ENCODE measurements around the gene EPO. TPM values are rescaled to one million over a fixed set of nuclear protein-coding genes. Genes with fewer than 3 reads are reported as not detected.

EPO gene
- total RNA-seq, 2 experiments from 2014 or later, result not detected

DNA sequence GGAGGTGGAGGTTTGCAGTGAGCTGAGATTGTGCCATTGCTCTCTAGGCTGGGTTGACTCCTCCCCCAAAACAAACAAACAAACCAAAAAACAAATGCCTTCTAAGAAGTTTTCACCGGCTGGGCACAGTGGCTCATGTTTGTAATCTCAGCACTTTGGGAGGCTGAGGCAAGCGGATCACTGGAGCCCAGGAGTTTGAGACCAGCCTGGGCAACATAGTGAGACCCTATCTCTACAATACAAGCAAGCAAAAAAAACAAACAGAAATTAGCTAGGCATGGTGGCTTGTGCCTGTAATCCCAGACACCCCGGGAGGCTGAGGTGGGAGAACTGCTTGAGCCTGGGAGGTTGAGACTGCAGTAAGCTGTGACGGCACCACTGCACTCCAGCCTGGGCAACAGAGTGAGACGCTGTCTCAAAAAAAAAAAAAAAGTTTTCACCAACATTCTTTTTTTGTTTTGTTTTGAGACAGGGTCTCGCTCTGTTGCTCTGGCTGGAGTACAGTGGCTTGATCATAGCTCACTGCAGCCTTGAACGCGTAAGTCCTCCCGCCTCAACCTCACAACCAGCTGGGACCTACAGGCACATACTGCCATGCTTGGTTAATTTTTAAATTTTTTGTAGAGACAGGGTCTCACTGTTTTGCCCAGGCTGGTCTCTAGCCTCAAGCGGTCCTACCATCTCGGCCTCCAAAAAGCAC is 11.8 kb downstream of the EPO start:
- TF ChIP-seq, protein P1, sequence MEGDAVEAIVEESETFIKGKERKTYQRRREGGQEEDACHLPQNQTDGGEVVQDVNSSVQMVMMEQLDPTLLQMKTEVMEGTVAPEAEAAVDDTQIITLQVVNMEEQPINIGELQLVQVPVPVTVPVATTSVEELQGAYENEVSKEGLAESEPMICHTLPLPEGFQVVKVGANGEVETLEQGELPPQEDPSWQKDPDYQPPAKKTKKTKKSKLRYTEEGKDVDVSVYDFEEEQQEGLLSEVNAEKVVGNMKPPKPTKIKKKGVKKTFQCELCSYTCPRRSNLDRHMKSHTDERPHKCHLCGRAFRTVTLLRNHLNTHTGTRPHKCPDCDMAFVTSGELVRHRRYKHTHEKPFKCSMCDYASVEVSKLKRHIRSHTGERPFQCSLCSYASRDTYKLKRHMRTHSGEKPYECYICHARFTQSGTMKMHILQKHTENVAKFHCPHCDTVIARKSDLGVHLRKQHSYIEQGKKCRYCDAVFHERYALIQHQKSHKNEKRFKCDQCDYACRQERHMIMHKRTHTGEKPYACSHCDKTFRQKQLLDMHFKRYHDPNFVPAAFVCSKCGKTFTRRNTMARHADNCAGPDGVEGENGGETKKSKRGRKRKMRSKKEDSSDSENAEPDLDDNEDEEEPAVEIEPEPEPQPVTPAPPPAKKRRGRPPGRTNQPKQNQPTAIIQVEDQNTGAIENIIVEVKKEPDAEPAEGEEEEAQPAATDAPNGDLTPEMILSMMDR (IDR thresholded peaks at IDR 0.05), result no peak
- no peaks in the 10 kb centered on the region for H3K9me3 Mint-ChIP-seq
- ATAC-seq (ENCODE audit: poor library complexity), result no peak
- H3K27ac Mint-ChIP-seq, result no peak overlapping the region
- Histone ChIP-seq H3K27me3 (ENCODE audit: control insufficient read depth in 1 of 2, insufficient read depth in 2 of 2, low read length in 2 of 2) (peaks cover 0 to 2% of the 10 kb centered on the region in 2 experiments), H3K9me3 (ENCODE audit: control insufficient read depth in 1 of 2, insufficient read depth in 1 of 2, low read length in 2 of 2) (no peaks in the 10 kb centered on the region), H3K27ac (ENCODE audit: low read depth in 1 of 2, low read length in 2 of 2) (no peak overlapping the region), H3K36me3 (ENCODE audit: insufficient read depth, low read length) (no peaks in the 10 kb centered on the region), H3K4me1 (ENCODE audit: insufficient read depth, low read length) (no peaks in the 10 kb centered on the region), H3K4me3 (ENCODE audit: low read length) (no peak overlapping the region)
- H3K4me3 Mint-ChIP-seq, result no peak overlapping the region
- H3K36me3 Mint-ChIP-seq (ENCODE audit: low read depth), result no peaks in the 10 kb centered on the region
- POLR2A ChIA-PET, result no interaction called here
- CTCF ChIA-PET, result interaction anchor here (0.6 kb wide), 1 partner anchor 67 kb away, joined by 4 read pairs; no protein-coding TSS in a partner anchor
- intact Hi-C loops (cut with DNase I, micrococcal nuclease), result no loop called here
- no peaks in the 10 kb centered on the region for H3K4me1 Mint-ChIP-seq (ENCODE audit: low read depth)
- DNase-seq, result no peak
- peaks cover 15% of the 10 kb centered on the region for H3K27me3 Mint-ChIP-seq

DNA sequence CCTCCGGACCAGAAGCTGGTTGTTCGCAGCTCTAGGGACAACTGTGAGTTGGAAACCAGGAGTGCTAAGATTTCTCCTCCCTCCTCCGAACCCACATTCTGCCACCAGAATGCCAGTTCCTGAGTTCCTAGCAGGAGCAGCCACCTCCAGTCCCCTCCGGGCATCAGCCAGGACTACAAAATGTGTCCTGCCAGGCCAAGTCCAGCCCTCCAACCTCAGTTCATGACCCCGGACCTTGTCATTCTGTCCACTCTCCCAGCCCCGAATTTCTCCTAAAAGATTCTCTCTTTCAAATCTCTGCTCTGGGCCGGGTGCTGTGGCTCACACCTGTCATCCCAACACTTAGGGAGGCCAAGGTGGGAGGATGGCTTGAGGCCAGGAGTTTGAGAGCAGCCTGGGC is 15.5 kb downstream of the EPO start:
- intact Hi-C loops (cut with DNase I, micrococcal nuclease), result no loop called here
- no peaks in the 10 kb centered on the region for H3K36me3 Mint-ChIP-seq (ENCODE audit: low read depth)
- no peaks in the 10 kb centered on the region for H3K9me3 Mint-ChIP-seq
- no peak overlapping the region for H3K27ac Mint-ChIP-seq
- H3K27ac ChIP-seq (ENCODE audit: low read depth in 1 of 2, low read length in 2 of 2), result no peak overlapping the region
- DNase-seq (no peak), ATAC-seq (ENCODE audit: poor library complexity) (no peak)
- H3K4me3 Mint-ChIP-seq, result no peak overlapping the region
- ChIA-PET CTCF (no interaction called here), POLR2A (no interaction called here)
- TF ChIP-seq, protein P1 (IDR thresholded peaks at IDR 0.05), result no peak
- H3K27me3 Mint-ChIP-seq, result no peaks in the 10 kb centered on the region
- H3K27me3 ChIP-seq (ENCODE audit: control insufficient read depth in 1 of 2, insufficient read depth in 2 of 2, low read length in 2 of 2), result peaks cover 0 to 2% of the 10 kb centered on the region in 2 experiments
- H3K9me3 ChIP-seq (ENCODE audit: control insufficient read depth in 1 of 2, insufficient read depth in 1 of 2, low read length in 2 of 2), result no peaks in the 10 kb centered on the region
- H3K4me1 ChIP-seq (ENCODE audit: insufficient read depth, low read length), result no peaks in the 10 kb centered on the region
- no peak overlapping the region for H3K4me3 ChIP-seq (ENCODE audit: low read length)
- no peaks in the 10 kb centered on the region for H3K36me3 ChIP-seq (ENCODE audit: insufficient read depth, low read length)
- no peaks in the 10 kb centered on the region for H3K4me1 Mint-ChIP-seq (ENCODE audit: low read depth)

GRCh38 chr7:100736671-100737070 is 16.4 kb downstream of the EPO start:
- Histone ChIP-seq H3K4me3 (ENCODE audit: low read length) (no peak overlapping the region), H3K4me1 (ENCODE audit: insufficient read depth, low read length) (no peaks in the 10 kb centered on the region), H3K27me3 (ENCODE audit: control insufficient read depth in 1 of 2, insufficient read depth in 2 of 2, low read length in 2 of 2) (peaks cover 0 to 2% of the 10 kb centered on the region in 2 experiments), H3K27ac (ENCODE audit: low read depth in 1 of 2, low read length in 2 of 2) (no peak overlapping the region), H3K9me3 (ENCODE audit: control insufficient read depth in 1 of 2, insufficient read depth in 1 of 2, low read length in 2 of 2) (no peaks in the 10 kb centered on the region), H3K36me3 (ENCODE audit: insufficient read depth, low read length) (no peaks in the 10 kb centered on the region)
- ATAC-seq (ENCODE audit: poor library complexity) (no peak), DNase-seq (no peak)
- Mint-ChIP-seq H3K9me3 (no peaks in the 10 kb centered on the region), H3K27me3 (no peaks in the 10 kb centered on the region), H3K36me3 (ENCODE audit: low read depth) (no peaks in the 10 kb centered on the region), H3K4me3 (no peak overlapping the region), H3K27ac (no peak overlapping the region), H3K4me1 (ENCODE audit: low read depth) (no peaks in the 10 kb centered on the region)
- TF ChIP-seq, protein P1 (IDR thresholded peaks at IDR 0.05), result no peak
- ChIA-PET CTCF (no interaction called here), POLR2A (no interaction called here)
- intact Hi-C loops (cut with DNase I, micrococcal nuclease), result no loop called here

Measured in CD4-positive, alpha-beta T cell (primary cell).